Eye (tissue), 1 donor: ENCODE measurements around the gene ADAR.
"Not testable (repeated sequence)": the region's sequence is repeated elsewhere in the genome, so short reads cannot be mapped to it uniquely, and the experiment has no call there.

Experiments used
- DNase-seq: peaks from one replicate; pipeline ENCODE4 v3.0.0-alpha.2; 2015

The ADAR gene

DNA sequence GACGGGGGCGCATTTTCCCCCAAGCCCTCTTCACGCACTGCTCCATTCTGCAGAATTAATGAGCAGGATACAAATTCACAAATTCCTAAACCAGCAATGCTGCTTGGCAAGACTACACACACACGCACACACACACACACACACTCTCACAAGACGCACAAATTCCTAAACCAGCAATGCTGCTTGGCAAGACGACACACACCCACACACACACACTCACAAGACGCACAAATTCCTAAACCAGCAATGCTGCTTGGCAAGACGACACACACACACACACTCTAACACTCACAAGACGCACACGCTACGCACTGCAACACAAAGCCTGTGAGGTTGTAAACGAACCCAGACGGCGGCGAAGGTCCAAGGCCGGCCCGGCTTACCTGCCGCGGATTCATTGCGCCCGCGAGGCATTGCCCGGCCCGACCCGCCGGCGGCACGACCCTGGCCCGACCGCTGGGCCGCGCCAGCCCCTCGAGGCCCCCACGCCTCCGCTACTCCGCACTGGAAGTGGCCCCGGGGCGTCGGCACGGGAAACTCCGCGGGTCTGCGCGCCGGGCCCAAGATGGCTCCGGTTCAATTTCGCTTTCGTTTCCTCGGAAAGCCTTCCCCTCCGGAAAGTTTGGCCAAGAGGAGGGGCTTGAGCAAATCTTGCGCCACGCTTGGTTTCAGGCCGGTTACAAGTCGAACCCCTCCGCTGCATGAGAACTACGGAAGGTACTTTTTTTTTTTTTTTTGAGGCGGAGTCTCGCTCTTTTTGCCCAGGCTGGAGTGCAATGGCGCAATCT, at the start of gene ADAR:
TSS of gene ADAR (minus strand) at position 578 of the 788 bp plus-strand sequence. CDS start at position 398, 180 bp downstream.
- peak; percentile 95 for DNase-seq

GRCh38 chr1:154657556-154657955, 49.6 kb upstream of the ADAR start:
- no peak for DNase-seq

DNA sequence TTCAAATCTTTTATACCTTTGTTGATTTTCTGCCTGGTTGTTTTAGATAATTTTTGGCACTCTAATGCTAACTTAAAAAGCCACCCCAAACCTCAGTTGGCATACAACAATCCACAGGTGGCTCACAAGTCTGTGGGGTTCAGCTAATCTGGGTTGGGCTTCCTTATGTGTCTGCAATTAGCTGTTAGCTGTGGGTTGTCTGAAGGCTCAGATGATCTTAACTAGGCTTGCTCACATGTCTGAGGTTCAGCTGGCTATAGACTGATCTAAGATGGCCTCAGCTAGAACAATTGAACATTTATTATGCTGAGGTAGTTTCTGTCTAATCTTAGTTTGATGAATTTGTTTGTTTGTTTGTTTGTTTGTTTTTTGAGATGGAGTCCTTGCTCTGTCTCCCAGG, 44.9 kb upstream of the ADAR start:
- no peak for DNase-seq

- DNase-seq, result not testable (repeated sequence)
Measured at GRCh38 chr1:154644724-154645123, 36.7 kb upstream of the ADAR start.

- no peak for DNase-seq
Measured at GRCh38 chr1:154641534-154641933, 33.5 kb upstream of the ADAR start.

DNA sequence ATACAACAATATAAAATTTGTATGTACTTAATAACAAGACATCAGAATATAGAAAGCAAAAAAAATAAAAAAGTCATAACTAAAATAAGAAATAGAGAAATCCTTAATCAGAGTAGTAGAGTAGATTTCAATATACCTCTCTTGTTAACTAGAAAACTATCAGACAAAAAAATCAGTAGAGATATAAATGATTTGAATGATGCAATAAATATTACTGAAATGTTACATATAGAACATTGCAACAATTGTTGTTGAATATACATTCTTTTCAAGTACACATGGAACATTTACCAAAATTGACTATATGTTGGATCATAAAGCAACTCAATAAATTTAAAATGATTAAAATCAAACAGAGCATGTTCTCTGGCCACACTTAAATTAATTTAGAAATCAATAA, 31.9 kb upstream of the ADAR start:
- DNase-seq, result no peak

DNA sequence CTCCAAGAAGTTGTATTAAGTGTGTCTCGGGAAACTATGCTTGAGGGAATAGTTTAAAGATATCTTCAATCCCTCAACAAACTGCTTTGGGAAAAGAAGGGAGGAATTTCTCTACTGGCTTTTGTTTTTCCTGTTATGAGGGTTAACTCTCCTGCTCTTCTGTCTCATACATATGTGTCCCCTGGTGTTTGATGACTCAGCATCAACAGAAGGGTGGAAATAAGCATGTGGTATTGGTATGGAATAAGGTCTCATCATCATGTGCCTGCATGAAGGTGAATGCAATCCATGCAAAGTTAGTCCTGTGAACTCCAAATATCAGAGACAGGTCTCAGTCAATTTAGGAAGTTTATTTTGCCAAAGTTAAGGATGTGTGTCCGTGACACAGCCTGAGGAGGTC, 27.2 kb upstream of the ADAR start:
- DNase-seq, result no peak

DNA sequence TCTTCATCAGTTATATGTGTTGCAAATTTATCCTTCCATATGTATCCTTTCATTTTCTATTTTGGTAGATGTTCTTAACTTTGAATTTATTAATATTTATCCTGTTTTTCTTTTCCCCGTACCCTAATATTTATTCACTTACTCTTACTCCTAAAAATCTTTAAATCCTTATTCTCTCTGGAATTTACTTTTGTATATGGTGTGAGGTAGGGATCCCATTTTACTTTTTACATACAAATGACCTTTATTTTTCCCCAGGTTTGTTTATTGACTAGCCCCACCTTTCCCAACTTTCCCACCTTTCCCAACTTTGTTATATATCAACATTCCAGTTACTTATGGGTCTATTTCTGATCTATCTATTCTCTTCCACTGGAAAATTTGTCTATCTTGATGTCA, 21.7 kb upstream of the ADAR start:
- DNase-seq, result no peak

DNA sequence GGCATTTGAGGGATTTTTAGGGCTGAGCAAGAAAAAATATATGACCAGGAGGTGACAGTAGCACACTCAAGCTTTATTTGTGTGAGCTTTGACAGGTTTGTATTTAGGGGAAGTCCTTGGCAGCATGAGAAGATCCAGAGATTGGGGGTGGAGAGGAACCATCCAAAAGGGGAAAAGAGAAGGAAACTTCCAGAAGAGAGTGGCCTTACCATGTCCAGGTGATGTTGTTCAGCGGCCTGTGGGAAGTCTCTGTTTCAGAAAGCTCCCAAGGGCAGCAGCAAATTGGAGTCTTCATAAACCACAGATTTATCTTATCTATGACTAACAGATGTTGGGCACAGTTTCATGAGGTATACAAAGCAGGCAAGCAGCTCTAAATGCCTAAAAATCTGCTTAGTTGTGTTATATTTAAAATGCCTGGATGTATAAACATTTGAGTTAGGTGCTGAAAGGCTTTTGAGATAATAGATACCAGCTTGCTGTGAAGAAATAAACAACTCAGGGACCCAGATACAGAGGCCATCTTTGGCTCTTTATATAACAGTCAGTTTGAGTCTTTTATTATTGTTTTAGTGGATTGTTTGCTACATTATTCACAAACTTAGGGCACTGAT, 21.2 kb upstream of the ADAR start:
- no peak for DNase-seq

DNA sequence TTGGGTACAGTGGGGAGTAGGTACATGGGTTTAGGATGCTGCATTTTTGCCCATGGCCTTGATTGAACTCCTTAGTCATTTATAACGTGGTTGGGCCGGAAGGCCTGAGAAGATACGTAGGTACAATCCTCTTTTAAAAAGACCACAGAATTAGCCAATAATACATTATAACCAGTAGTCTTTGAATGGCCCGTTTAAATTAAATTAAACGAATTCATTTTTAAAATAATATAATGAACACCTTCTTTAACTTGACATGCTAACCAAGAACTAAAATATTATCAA, 20.1 kb upstream of the ADAR start:
- no peak for DNase-seq

DNA sequence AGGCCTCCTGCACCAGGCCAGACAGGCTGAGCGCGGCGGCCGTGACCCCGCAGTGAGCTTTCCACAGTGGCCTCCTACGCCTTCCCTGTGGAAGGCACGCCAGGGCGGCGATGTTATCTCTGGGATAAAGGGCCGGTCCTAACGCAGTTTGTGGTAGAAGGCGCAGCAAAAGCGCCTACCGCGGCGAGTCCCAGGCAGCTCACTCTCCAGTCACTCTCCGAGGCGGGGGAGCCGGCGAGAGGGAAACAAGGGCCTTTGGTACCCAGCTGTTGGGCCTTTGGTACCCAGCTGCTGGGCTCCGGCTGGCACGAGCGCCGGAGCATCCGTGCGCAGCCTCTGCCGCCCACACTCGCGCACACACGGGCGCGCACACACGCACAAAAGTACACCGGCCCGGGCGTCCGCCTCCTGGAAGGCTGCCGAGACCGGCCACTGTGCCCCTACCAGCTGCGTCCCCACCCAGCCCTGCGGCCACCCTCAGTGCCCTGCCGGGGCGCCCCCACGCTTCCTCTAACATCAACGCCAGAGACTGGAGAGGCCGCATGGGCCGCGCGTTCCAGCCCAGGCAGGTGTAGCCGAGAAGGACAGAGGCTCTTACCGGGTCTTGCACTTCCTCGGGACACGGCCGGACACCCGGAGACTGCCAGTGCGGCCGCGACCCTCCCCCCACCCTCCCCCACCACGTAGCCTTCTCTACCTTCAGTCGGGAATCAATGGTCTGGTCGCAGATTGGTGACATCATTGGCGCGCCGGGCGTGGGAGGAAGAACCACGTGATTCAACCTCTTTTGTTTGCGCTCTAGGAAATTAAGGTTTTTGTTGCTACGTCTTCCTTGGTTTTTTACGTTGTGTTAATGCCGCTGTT, 19.5 kb upstream of the ADAR start:
- DNase-seq, result peak; percentile 99

DNA sequence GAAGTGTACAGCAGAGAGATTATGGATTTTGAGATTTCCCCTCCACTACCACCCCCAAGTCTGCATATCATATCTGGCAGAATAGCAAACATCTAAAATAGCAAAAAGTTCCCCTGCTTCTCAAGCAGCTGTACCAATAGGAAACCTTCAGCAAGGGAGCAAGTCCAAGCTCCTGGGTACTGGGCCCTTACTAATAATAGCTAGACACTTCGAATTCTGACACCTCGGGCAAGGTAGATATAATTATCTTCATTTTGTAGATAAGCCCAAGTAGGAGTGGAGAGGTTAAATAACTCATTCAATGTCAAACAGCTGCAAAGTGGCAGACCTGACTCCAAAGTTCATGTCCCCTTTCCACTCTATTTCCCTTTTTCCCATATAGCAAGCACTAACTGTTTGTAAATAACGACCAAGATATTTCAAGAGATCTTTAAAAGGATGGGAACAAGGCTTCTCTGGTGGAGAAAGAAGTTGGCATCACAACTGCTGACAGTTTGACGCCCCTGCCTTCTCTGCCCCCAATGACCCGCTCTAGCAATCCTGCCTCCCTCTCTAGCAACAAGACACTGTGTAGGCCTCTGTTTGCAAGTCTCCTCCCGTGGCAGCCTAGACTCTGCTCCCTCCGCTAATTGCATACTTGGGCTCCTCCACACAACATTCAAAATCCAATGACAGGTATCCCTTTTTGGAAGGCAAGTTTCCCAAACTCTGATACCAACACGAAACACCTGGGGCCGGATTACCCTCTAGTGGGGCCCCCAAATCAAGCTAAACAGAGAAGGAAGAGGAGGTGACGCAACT, 18.7 kb upstream of the ADAR start:
- no peak for DNase-seq

- no peak for DNase-seq
Measured at GRCh38 chr1:154624746-154625643, 17.0 kb upstream of the ADAR start.

GRCh38 chr1:154623358-154623757, 15.4 kb upstream of the ADAR start:
- no peak for DNase-seq

- DNase-seq, result no peak
Measured at GRCh38 chr1:154622503-154623039, 14.6 kb upstream of the ADAR start.

DNA sequence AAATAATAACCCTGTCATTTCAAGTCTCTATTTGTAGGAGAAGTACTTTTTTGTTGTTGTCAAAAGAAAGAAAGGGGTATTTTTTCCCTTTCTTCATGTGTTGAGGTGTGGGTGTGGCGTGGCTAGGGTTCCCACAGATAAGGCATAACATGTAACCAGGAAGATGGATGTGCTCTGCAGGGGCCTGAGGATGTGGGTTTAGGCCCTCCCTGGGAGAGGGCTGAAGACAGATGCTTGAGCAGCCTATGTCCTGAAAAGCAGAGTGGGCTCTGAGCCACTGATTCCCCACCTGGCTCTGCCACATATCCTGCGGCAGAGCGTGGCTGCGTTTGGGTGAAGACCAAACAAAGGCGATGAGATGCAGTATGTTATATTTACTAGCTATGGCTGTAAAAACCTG, 13.9 kb upstream of the ADAR start:
- no peak for DNase-seq

DNA sequence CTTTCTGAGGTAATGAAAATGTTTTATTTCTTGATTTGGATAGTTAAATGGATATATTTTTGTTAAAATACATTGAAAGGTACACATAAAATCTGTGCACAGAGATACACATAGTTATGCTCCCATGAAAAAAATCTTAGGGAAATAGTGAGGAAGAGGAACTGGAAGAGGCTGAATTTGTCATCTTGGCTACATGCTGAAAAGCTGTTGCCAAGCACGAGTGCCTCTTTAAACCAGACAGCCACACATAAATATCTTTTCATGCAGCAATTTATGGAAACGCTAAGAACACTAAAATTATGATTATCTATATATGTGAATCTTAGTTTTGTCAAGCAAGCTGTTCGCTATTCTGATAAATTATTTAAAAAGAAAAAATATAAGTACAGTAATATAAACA, 12.8 kb upstream of the ADAR start:
- DNase-seq, result no peak

GRCh38 chr1:154619181-154619948, 11.4 kb upstream of the ADAR start:
- no peak for DNase-seq

DNA sequence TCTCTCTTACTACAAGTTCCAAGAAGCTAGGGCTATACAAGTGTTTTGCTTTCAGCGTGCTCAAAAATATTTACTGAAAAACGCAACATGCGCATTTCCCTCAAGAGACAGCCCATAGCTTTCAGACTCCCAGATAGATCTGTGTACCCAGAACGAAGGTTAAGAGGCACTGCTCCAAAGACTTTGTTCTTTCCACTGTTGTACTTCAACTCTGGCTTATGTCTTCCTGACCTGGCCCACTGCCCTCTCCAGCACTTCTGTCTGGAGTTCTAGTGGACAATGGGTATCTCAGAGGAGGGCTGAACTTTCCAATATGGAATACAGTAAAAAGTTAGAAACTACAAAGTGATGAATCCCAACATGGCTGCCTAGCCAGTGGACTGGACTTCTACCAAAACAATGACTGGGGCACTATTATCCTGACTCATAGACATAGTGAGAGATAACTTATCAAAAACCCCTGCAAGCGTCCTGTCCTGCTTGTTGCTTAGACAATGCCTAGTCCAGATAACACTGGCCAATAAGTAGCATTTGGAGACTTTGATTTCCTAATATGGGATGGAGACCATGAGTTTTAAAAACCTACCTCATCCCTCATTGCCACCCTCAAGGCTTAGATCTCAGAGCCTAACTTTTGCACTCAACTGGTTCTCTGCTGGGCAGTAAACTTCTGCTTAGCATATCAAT, 8.8 kb upstream of the ADAR start:
- no peak for DNase-seq

- DNase-seq, result no peak
Measured at GRCh38 chr1:154615411-154615810, 7.4 kb upstream of the ADAR start.
